K562 (cell line): ENCODE results near the gene GLG1. TPM values are rescaled to one million over a fixed set of nuclear protein-coding genes. Genes with fewer than 3 reads are reported as not detected.

Experiments used
- ATAC-seq: fragments of 200-7000 bp; cut with Tn5 transposase; 3 replicates; pipeline ENCODE4 v1.9.1; 2020; ENCODE audit warnings: moderate library complexity
- BruUV-seq: library from RNA; stranded (reverse); fragments of 400-500 nt; replicated peaks from 2 replicates; lab custom pipeline; 2021; lab: Mats Ljungman, UMichigan
- CTCF ChIA-PET: fragments of 300-600 bp; formaldehyde crosslinking; extraction: SDS; loops from one replicate; lab custom pipeline; 2021; ENCODE audit warnings: low intra/inter-chr PET ratio; lab: Yijun Ruan, JAX
- POLR2A ChIA-PET: fragments of 300-600, 350-650 bp; sonication (Branson Sonifier 250); formaldehyde crosslinking; extraction: SDS; loops from one replicate; lab custom pipeline; 2021; ENCODE audit warnings: antibody characterized with exemption, inconsistent platforms; lab: Yijun Ruan, JAX
- DNase-seq, 4 experiments: peaks; one replicate each; pipeline versions ENCODE4 v3.0.0 to v3.0.0-alpha.2; 2011 to 2018; ENCODE audit warnings: low spot score in 3 of 4, mixed read lengths in 3 of 4; ENCODE audit errors: extremely low read depth in 1 of 4
- FAIRE-seq: peaks from 2 replicates; lab custom pipeline; 2011; peaks lifted over from hg19 to GRCh38; lab: Jason Lieb, UNC
- H2AFZ ChIP-seq: 2 replicates; pipeline ENCODE4 v1.6.0; 2011; ENCODE audit warnings: low read depth, low read length, control low read depth, inconsistent platforms
- H3K27ac ChIP-seq: fragments of 200-600 bp; 3 replicates; pipeline ENCODE4 v1.8.0; 2011; ENCODE audit warnings: low read depth, mild to moderate bottlenecking, control low read depth, inconsistent platforms, low read length, moderate library complexity, mixed read lengths; ENCODE audit errors: extremely low read depth
- H3K27me3 ChIP-seq, 2 experiments: fragments of 300-600 bp in 1 of 2; 2 replicates in 1 of 2; 3 replicates in 1 of 2; pipeline versions ENCODE4 v1.6.0 to v1.8.0; 2011; ENCODE audit warnings: inconsistent platforms in 2 of 2, low read length in 2 of 2, mild to moderate bottlenecking in 1 of 2, mixed read lengths in 1 of 2, moderate library complexity in 1 of 2; ENCODE audit not compliant: control insufficient read depth in 2 of 2, insufficient read depth in 2 of 2
- H3K36me3 ChIP-seq: fragments of 300-600 bp; 3 replicates; pipeline ENCODE4 v1.8.0; 2011; ENCODE audit warnings: mild to moderate bottlenecking, low read length, inconsistent platforms; ENCODE audit not compliant: control insufficient read depth, insufficient read depth
- H3K4me1 ChIP-seq, 2 experiments: fragments of 200-600 bp in 1 of 2; replicated peaks in 1 of 2; 2 replicates in 1 of 2; 3 replicates in 1 of 2; pipeline versions ENCODE4 v1.5.1 to v1.8.0; 2011; ENCODE audit warnings: inconsistent platforms in 2 of 2, low read length in 2 of 2, mild to moderate bottlenecking in 1 of 2, mixed read lengths in 1 of 2, moderate library complexity in 1 of 2; ENCODE audit not compliant: control insufficient read depth in 2 of 2, insufficient read depth in 2 of 2
- H3K4me2 ChIP-seq: 2 replicates; pipeline ENCODE4 v1.6.1; 2011; ENCODE audit warnings: low read length, control low read depth, inconsistent platforms, mixed read lengths; ENCODE audit not compliant: insufficient read depth
- H3K4me3 ChIP-seq: fragments of 200-600 bp; sonication (generic), shearing (Covaris generic); 2 replicates; pipeline ENCODE4 v1.5.1; 2016; ENCODE audit warnings: control low read depth, inconsistent platforms
- H3K79me2 ChIP-seq: fragments of 200-600 bp; 3 replicates; pipeline ENCODE4 v1.8.0; 2011; ENCODE audit warnings: low read length, inconsistent platforms; ENCODE audit not compliant: control insufficient read depth, insufficient read depth
- H3K9ac ChIP-seq, 2 experiments: 2 replicates each; pipeline versions ENCODE4 v1.6.0 to v1.6.1; 2011; ENCODE audit warnings: low read depth in 2 of 2, low read length in 2 of 2, control low read depth in 1 of 2, inconsistent platforms in 1 of 2, mild to moderate bottlenecking in 1 of 2, mixed read lengths in 1 of 2; ENCODE audit not compliant: insufficient read depth in 1 of 2
- H3K9me1 ChIP-seq: one replicate; pipeline ENCODE4 v1.6.0; 2011; ENCODE audit warnings: inconsistent platforms, mild to moderate bottlenecking, low read length, moderate library complexity; ENCODE audit not compliant: control insufficient read depth, insufficient read depth
- H3K9me3 ChIP-seq: replicated peaks from 2 replicates; pipeline ENCODE4 v1.5.1; 2011; ENCODE audit warnings: low read depth, low read length, inconsistent platforms; ENCODE audit not compliant: control insufficient read depth, insufficient read depth
- H4K20me1 ChIP-seq: replicated peaks from 2 replicates; pipeline ENCODE4 v1.6.1; 2011; ENCODE audit warnings: low read length, inconsistent platforms, mixed read lengths; ENCODE audit not compliant: control insufficient read depth, insufficient read depth
- ATF3 ChIP-seq, 2 experiments: fragments of 450-650 bp in 1 of 2; sonication (generic) in 1 of 2; formaldehyde crosslinking in 1 of 2; IDR thresholded peaks in 1 of 2; conservative IDR thresholded peaks in 1 of 2; 2 replicates each; pipeline versions ENCODE4 v1.6.1 to v1.8.1; 2016 to 2023; ENCODE audit warnings: mild to moderate bottlenecking in 2 of 2, moderate library complexity in 2 of 2, inconsistent platforms in 1 of 2, missing genetic modification reagents in 1 of 2
- CHCHD3 ChIP-seq: fragments of 250-450 bp; sonication (Bioruptor Pico); IDR thresholded peaks from 2 replicates; pipeline ENCODE4 v2.1.2; 2022; ENCODE audit warnings: mild to moderate bottlenecking
- FIP1L1 ChIP-seq: fragments of 200-400 bp; formaldehyde crosslinking; IDR thresholded peaks from 2 replicates; pipeline ENCODE4 v1.6.1; 2018; ENCODE audit warnings: mild to moderate bottlenecking, low read depth, low read length; ENCODE audit not compliant: poor library complexity, severe bottlenecking
- NELFE ChIP-seq: IDR thresholded peaks from 2 replicates; pipeline ENCODE4 v1.6.1; 2011; ENCODE audit warnings: mild to moderate bottlenecking; ENCODE audit not compliant: insufficient read depth, insufficient read length
- NR0B1 ChIP-seq: fragments of 450-650 bp; IDR thresholded peaks from one replicate; pipeline ENCODE4 v1.6.1; 2018; ENCODE audit warnings: mild to moderate bottlenecking, moderate library complexity; ENCODE audit not compliant: partially characterized antibody
- NR2F6 ChIP-seq: fragments of 450-650 bp; formaldehyde crosslinking; IDR thresholded peaks from 2 replicates; pipeline ENCODE4 v1.4.0; 2020; ENCODE audit warnings: mild to moderate bottlenecking
- RBM15 ChIP-seq: fragments of 200-400 bp; formaldehyde crosslinking; IDR thresholded peaks from 2 replicates; pipeline ENCODE4 v1.6.1; 2018; ENCODE audit warnings: mild to moderate bottlenecking, low read length, moderate library complexity; ENCODE audit not compliant: insufficient read depth
- RUNX1 ChIP-seq: sonication (generic); IDR thresholded peaks from 2 replicates; pipeline ENCODE4 v1.6.1; 2016; ENCODE audit warnings: antibody characterized with exemption, low read depth
- SAFB2 ChIP-seq: fragments of 200-400 bp; formaldehyde crosslinking; IDR thresholded peaks from 2 replicates; pipeline ENCODE4 v1.6.1; 2018; ENCODE audit warnings: borderline replicate concordance, low read length, low read depth, moderate library complexity; ENCODE audit not compliant: severe bottlenecking
- SMARCA5 ChIP-seq: fragments of 450-650 bp; IDR thresholded peaks from 2 replicates; pipeline ENCODE4 v1.6.1; 2016
- ZC3H4 ChIP-seq: sonication (generic); formaldehyde crosslinking; IDR thresholded peaks from 2 replicates; pipeline ENCODE4 v1.9.0; 2021; ENCODE audit warnings: missing genetic modification reagents, borderline replicate concordance
- ZNF121 ChIP-seq: sonication (generic); formaldehyde crosslinking; conservative IDR thresholded peaks from 2 replicates; pipeline ENCODE4 v1.8.0; 2022; ENCODE audit warnings: missing genetic modification reagents
- ZNF146 ChIP-seq: IDR thresholded peaks from one replicate; pipeline ENCODE4 v1.6.1; 2018; ENCODE audit warnings: missing compliant biosample characterization; ENCODE audit not compliant: unreplicated experiment
- ZNF766 ChIP-seq: fragments of 200-800 bp; sonication (Bioruptor generic); conservative IDR thresholded peaks from 2 replicates; pipeline ENCODE4 v1.6.1; 2016; ENCODE audit warnings: missing genetic modification characterization, missing compliant biosample characterization
- ZNF77 ChIP-seq: fragments of 250-450 bp; sonication (Bioruptor Pico); IDR thresholded peaks from 2 replicates; pipeline ENCODE4 v1.5.0; 2020
- WGBS: fragments of 100-300 bp; shearing (Covaris generic); methylation state at CpG from one replicate; pipeline ENCODE4 v1.1.6; 2016; ENCODE audit warnings: low coverage, mixed read lengths; ENCODE audit not compliant: insufficient coverage; ENCODE audit errors: missing lambda C conversion rate; 5-methylcytosine and 5-hydroxymethylcytosine counted together
- in situ Hi-C: fragments of 300-500 bp; cut with MboI; formaldehyde crosslinking; loops from 4 replicates; pipeline ENCODE4 v1.15.0; 2018; ENCODE audit warnings: inconsistent platforms, mixed read lengths
- intact Hi-C: fragments of 100-400 bp; cut with micrococcal nuclease; formaldehyde crosslinking; loops from 2 replicates; pipeline ENCODE4 v1.14.2; 2022
- polyA plus RNA-seq, 8 experiments: library from polyadenylated mRNA; depleted of rRNA in 4 of 8; stranded (reverse) in 5 of 8; unstranded in 3 of 8; fragments of >200 nt; fragmentation: Nextera tagmentation in 2 of 8; fragmentation: Illumina TruSeq in 1 of 8; extraction: Ambion mirVana in 2 of 8; extraction: Trizol in 1 of 8; gene quantifications; 2 replicates each; pipeline versions ENCODE4 v1.2.1 to v1.2.3, GENCODE V29; 2011 to 2014; ENCODE audit warnings: inconsistent platforms in 1 of 8, missing spikeins in 1 of 8
- total RNA-seq, 7 experiments: library from RNA; depleted of rRNA in 6 of 7; stranded (reverse); fragments of >200 nt in 6 of 7; fragmentation: Illumina TruSeq in 2 of 7; extraction: Trizol in 2 of 7; gene quantifications; 2 replicates each; pipeline versions ENCODE4 v1.2.1 to v1.2.3, GENCODE V29; 2011 to 2021; ENCODE audit warnings: low replicate concordance in 1 of 7

The GLG1 gene
- total and polyA plus RNA-seq, 9 of the 15 experiments (the other 6 are each of a cell fraction or from before 2014, with no cell fraction given), result 6.2 to 36.0 (median 23.6) TPM

GRCh38 chr16:74583926-74584666 lies 22.8 kb downstream of the GLG1 start (continued):
- TF ChIP-seq FIP1L1 (no peak), ATF3 (IDR thresholded peaks at IDR 0.05) (peak; percentile 23; the same call in 1 of the 2 replicates), ATF3 (CRISPR knock-in tag; conservative IDR thresholded peaks at IDR 0.05) (no peak)
- TF ChIP-seq, all 486 proteins: peak for 3

GRCh38 chr16:74582970-74583369 lies 23.9 kb downstream of the GLG1 start:
- no peak for FAIRE-seq
- peaks cover 68% of the 10 kb centered on the region for H3K79me2 ChIP-seq
- 100% methylated on average over 1 of the region's 1 CpG for WGBS
- H3K36me3 ChIP-seq, result peaks cover 3% of the 10 kb centered on the region; the same call in 1 of the 3 replicates
- H3K9me1 ChIP-seq, result no peaks in the 10 kb centered on the region
- H3K4me2 ChIP-seq, result no peak overlapping the region
- no peak overlapping the region for H3K27ac ChIP-seq
- ChIA-PET CTCF (no interaction called here), POLR2A (interaction anchor here (0.7 to 2.1 kb wide), 4 partner anchors 7 to 24 kb away, joined by 3 to 6 read pairs (median 3); partner anchors contain the start of gene GLG1)
- in situ Hi-C loops (no loop called here), intact Hi-C loops (no loop called here)
- H4K20me1 ChIP-seq, result peaks cover 10% of the 10 kb centered on the region
- H3K9ac ChIP-seq, result no peak overlapping the region
- no peak for DNase-seq
- H2AFZ ChIP-seq, result no peak overlapping the region
- no peak for ATAC-seq
- BruUV-seq, result no TSS peak
- H3K4me1 ChIP-seq, result peaks cover 0 to 12% of the 10 kb centered on the region in 2 experiments; a peak in 3 of 5 replicates
- no peaks in the 10 kb centered on the region for H3K9me3 ChIP-seq
- H3K27me3 ChIP-seq, result no peaks in the 10 kb centered on the region
- no peak overlapping the region for H3K4me3 ChIP-seq
- TF ChIP-seq NELFE (no peak), NR0B1 (no peak), ATF3 (IDR thresholded peaks at IDR 0.05) (no peak), ATF3 (CRISPR knock-in tag; conservative IDR thresholded peaks at IDR 0.05) (no peak), RUNX1 (no peak), ZNF121 (no peak), SMARCA5 (no peak), ZC3H4 (CRISPR knock-in tag) (no peak), ZNF146 (no peak), ZNF766 (no peak), RBM15 (no peak), NR2F6 (CRISPR knock-in tag) (no peak), ZNF77 (no peak), SAFB2 (no peak), CHCHD3 (no peak)
